PFSK-1 (cell line): Measurements from ENCODE around the gene EMILIN3.

ENCODE experiments used
- POLR2AphosphoS5 ChIP-seq: IDR thresholded peaks from 2 replicates; pipeline ENCODE4 v1.6.1; 2012; ENCODE audit warnings: low read depth, mild to moderate bottlenecking, control low read depth, low read length, moderate library complexity
- SIN3A ChIP-seq: IDR thresholded peaks from 2 replicates; pipeline ENCODE4 v1.6.1; 2012; ENCODE audit warnings: mild to moderate bottlenecking, low read length, moderate library complexity, borderline replicate concordance; ENCODE audit not compliant: insufficient read depth
- TF ChIP-seq, protein P1 (sequence below), 2 experiments: IDR thresholded peaks; 2 replicates each; pipeline versions ENCODE4 v1.6.1 to v1.8.0; 2011 to 2012; ENCODE audit warnings: low read depth in 2 of 2, low read length in 2 of 2, control low read depth in 1 of 2, inconsistent platforms in 1 of 2, mild to moderate bottlenecking in 1 of 2, moderate library complexity in 1 of 2; ENCODE audit not compliant: insufficient read depth in 1 of 2

DNA sequence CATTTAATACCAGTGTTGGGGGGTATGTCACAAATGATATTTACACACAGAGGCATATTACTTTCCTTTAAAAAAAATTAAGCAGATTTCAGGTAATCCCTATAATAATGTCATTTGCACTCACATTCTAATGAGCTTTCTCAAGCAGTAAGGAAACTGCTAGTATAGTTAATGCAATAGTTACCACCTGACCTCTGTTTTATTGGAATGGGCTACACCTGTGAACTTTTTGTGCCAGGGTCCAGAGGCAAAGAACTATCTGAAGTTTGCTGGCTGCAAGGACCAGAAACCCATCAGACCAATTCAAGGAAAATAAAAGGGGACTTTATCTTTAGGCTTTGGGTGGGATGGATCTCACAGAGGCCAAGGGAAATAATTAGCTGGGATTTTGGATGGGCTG lies 46.2 kb downstream of the EMILIN3 start:
- TF ChIP-seq, protein P1, sequence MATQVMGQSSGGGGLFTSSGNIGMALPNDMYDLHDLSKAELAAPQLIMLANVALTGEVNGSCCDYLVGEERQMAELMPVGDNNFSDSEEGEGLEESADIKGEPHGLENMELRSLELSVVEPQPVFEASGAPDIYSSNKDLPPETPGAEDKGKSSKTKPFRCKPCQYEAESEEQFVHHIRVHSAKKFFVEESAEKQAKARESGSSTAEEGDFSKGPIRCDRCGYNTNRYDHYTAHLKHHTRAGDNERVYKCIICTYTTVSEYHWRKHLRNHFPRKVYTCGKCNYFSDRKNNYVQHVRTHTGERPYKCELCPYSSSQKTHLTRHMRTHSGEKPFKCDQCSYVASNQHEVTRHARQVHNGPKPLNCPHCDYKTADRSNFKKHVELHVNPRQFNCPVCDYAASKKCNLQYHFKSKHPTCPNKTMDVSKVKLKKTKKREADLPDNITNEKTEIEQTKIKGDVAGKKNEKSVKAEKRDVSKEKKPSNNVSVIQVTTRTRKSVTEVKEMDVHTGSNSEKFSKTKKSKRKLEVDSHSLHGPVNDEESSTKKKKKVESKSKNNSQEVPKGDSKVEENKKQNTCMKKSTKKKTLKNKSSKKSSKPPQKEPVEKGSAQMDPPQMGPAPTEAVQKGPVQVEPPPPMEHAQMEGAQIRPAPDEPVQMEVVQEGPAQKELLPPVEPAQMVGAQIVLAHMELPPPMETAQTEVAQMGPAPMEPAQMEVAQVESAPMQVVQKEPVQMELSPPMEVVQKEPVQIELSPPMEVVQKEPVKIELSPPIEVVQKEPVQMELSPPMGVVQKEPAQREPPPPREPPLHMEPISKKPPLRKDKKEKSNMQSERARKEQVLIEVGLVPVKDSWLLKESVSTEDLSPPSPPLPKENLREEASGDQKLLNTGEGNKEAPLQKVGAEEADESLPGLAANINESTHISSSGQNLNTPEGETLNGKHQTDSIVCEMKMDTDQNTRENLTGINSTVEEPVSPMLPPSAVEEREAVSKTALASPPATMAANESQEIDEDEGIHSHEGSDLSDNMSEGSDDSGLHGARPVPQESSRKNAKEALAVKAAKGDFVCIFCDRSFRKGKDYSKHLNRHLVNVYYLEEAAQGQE (IDR thresholded peaks at IDR 0.05; ENCODE audit: insufficient read depth in 1 of 2, low read depth in 2 of 2, low read length in 2 of 2): no peak
- TF ChIP-seq POLR2AphosphoS5 (no peak), SIN3A (no peak)
